CD4-positive, alpha-beta T cell treated with Interleukin-15 for 4 hours (primary cell): ENCODE data around the gene TIPRL.
"Not testable (repeated sequence)": the region's sequence is repeated elsewhere in the genome, so short reads cannot be mapped to it uniquely, and the experiment has no call there.

Source experiments
- DNase-seq: peaks from one replicate; pipeline ENCODE4 v3.0.0-alpha.2; 2020; ENCODE audit warnings: low spot score

The TIPRL gene

GRCh38 chr1:168178638-168179437 is at the start of gene TIPRL:
TIPRL (plus strand) TSS chr1:168178962; CDS start chr1:168179078, 116 bp downstream.
- peak; percentile 94 for DNase-seq

DNA sequence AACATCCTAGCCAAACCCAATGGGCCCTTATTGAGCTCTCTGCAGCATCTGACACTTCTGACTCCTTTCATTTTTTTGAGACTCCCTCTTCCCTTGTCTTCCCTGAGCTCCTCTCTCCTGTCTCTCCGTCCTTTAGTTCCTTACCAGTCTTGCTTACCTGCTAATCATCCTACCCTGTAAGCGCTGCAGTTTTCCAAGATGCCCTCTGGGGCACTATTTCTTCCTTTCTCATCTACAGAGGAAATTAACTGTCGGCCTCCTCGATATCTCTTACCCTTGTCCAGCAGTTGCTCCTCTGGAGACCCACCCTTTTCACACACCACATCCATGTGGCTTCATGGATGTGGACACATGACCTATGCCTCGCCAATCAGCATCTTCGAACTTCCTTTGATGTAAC is 48.8 kb upstream of the TIPRL start:
- no peak for DNase-seq

- DNase-seq = no peak
Measured at GRCh38 chr1:168134132-168134531, 44.6 kb upstream of the TIPRL start.

GRCh38 chr1:168134642-168135041 is 44.1 kb upstream of the TIPRL start:
- DNase-seq = no peak

DNA sequence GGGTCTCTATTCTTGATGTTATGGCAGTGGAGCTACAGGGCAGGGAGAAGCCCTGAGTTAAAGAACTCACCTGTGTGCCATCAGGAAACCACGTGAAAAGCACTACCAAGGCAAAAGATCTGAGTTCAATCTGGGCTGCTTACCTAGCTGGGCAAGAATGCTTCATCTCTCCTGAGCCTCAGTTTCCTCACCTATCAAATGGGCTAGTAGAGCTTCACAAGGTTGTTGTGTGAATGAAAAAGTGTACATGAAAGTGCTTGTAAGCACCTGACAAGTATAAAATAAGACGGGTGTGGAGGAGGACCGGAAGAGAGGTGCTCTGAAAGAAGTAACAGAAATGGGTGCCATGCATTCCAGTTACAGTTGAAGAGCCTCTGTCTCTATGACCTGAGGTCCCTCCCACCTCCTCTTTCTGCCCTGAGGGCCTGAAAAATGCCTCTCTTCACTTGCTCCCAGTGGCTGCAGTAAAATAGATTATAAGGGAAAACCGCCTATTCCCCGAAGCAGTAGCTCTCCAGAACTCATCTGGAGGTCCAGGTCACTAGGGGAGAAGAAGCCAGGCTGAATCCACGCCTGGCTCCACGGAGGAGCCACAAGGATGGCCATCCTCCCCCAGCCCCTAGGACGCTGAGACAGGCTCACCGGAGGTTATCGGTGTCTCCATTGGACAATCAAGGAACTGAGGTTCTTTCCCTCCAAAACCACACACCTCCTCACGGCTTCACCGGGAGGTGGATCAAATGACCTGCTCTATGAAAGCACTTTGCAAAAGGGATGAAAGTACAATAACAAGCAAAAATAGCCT is 43.4 kb upstream of the TIPRL start:
- no peak for DNase-seq

GRCh38 chr1:168135921-168136708 is 42.6 kb upstream of the TIPRL start:
- DNase-seq = no peak

GRCh38 chr1:168136709-168137514 is 41.9 kb upstream of the TIPRL start, which contains the start of gene GPR161:
GPR161 (minus strand) TSS chr1:168136930; CDS start chr1:168104850, 32,080 bp downstream.
- DNase-seq = no peak

DNA sequence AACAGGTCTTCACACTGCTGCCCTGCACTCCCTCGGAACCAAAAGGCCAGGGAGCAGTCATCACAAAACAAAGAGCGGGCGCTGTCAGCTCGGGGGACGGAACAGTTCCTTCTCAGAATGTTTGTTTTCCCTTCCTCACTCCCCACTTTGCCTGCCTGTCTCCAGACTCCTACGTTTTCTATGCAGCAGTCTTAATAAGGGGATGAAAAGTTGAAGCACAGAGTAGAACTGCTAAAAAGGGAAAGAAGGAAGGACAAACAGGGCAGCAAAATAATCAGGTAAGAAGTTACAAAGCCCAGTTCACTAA is 41.3 kb upstream of the TIPRL start:
- DNase-seq = no peak

- DNase-seq = no peak
Measured at GRCh38 chr1:168138134-168138533, 40.6 kb upstream of the TIPRL start.

DNA sequence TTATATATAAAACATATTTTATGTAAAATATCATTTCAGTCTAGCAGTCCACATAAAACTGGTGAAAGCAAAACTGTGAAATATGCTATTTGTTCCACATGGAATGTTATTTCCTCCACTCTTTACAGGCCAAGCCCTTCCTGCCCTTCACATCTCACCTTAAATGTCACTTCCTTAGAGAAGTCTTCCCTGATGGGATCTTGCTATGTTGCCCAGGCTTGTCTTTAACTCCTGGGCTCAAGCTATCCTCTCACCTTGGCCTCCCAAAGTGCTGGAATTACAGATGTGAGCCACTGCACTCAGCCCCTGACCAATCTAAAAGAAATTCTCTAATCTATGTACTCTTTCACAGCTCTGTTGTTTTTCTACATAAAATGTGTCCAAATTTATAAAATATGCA is 39.7 kb upstream of the TIPRL start:
- no peak for DNase-seq

GRCh38 chr1:168141871-168142385 is 36.8 kb upstream of the TIPRL start:
- no peak for DNase-seq

GRCh38 chr1:168145184-168146159 is 33.3 kb upstream of the TIPRL start:
- DNase-seq = peak; percentile 85

DNA sequence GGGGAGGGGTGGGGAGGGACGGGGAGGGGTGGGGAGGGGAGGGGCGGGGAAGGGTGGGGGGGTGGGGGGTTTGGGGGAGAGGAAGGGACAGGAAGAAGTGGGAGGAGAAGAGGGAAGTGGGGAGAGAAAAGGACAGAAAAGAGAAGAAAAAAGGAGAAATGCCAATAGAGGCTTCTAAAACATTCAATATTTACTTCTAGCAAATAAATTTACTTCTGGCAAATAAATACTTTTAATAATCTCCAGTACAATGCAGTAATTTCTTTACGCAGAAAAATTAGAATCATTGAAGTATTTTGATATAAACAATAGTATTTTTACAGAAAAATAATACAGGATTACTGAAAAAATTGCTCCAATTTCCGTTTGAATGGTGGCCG is 32.6 kb upstream of the TIPRL start:
- no peak for DNase-seq

DNA sequence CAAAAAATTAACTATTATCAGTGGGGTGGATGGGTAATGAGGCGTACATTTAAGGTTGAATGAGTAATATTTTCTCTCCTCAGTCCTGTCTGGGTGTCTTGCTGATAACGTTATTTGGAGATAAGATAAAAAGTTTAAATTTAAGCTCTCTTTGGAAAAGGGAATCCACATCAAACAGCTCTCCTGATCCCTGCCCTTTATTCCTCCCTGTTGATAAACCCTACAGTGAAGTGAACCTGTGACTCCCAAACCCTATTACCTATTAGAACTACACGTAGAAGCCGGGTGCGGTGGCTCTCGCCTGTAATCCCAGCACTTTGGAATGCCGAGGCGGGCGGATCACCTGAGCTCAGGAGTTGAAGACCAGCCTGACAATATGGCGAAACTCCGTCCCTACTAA is 32.1 kb upstream of the TIPRL start:
- DNase-seq = no peak

GRCh38 chr1:168148916-168149315 is 29.8 kb upstream of the TIPRL start:
- no peak for DNase-seq

DNA sequence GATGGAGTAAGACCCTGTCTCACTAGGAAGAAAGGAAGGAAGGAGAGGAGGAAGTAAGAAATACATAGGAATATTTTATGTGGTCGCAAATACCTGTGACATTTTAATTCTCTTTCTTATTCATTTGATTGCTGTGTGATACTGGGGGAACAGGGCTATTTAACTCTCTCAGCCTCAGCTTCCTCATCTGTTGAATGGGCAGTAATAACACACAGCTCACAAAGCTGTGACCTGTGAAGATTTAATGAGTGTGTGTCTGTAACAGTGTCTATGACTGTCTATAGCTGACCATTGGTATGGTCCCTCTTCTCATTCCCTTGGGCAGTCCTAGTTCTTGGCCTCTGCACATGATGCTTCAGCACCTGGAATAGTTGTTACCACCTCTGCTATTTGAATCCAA is 28.5 kb upstream of the TIPRL start:
- no peak for DNase-seq

DNA sequence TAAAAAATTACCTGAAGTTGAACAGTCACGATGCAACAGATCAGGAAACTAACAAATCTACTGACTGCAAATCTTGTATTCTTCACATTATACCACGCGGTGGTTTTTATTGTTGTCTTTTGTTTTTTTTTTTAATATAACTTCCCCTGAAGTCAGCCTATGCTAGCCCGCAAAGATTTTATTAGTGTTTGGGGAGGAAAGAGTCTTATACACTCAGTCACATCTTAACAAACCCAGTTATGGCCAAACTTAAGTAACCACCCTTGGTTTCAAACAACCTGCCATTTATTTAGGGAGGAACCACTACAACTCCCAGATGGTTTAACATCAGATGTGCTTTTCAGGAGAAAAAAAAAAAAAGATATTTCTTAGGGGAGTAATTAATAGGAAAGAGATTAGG is 26.8 kb upstream of the TIPRL start:
- no peak for DNase-seq

GRCh38 chr1:168154707-168155106 is 24.1 kb upstream of the TIPRL start:
- not testable (repeated sequence) for DNase-seq

DNA sequence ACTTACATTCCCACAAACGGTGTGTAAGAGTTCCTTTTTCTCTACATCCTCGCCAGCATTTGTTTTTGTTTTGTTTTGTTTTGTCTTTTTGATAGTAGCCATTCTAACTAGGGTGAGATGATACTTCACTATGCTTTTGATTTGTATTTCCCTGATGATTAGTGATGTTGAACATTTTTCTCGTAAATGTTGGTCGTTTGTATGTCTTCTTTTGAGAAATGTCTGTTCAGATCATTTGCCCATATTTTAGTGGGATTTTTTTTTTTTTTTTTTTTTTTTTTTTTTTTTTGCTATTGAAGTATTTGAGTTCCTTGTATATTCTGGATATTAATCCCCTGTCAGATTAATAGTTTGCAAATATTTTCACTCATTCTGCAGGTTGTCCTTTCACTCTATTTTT is 22.9 kb upstream of the TIPRL start:
- DNase-seq = no peak

GRCh38 chr1:168157638-168158037 is 21.1 kb upstream of the TIPRL start:
- no peak for DNase-seq
